HEK293 (cell line): Measurements from ENCODE around the gene CENPX.

Experiments used
- GLIS2 ChIP-seq: fragments of 450-650 bp; formaldehyde crosslinking; IDR thresholded peaks from 2 replicates; pipeline ENCODE4 v1.5.1; 2016; ENCODE audit warnings: missing biosample characterization, missing genetic modification characterization
- KLF16 ChIP-seq: fragments of 450-650 bp; formaldehyde crosslinking; IDR thresholded peaks from 2 replicates; pipeline ENCODE4 v1.5.1; 2017; ENCODE audit warnings: missing biosample characterization, missing genetic modification characterization
- KLF17 ChIP-seq: fragments of 450-650 bp; formaldehyde crosslinking; IDR thresholded peaks from 2 replicates; pipeline ENCODE4 v1.5.1; 2016; ENCODE audit warnings: missing biosample characterization, missing genetic modification characterization
- SP2 ChIP-seq: fragments of 450-650 bp; formaldehyde crosslinking; IDR thresholded peaks from 2 replicates; pipeline ENCODE4 v1.5.1; 2016; ENCODE audit warnings: missing biosample characterization, missing genetic modification characterization
- WT1 ChIP-seq: fragments of 450-650 bp; formaldehyde crosslinking; IDR thresholded peaks from 2 replicates; pipeline ENCODE4 v1.5.1; 2016; ENCODE audit warnings: missing biosample characterization, missing genetic modification characterization
- ZFHX2 ChIP-seq: fragments of 450-650 bp; formaldehyde crosslinking; conservative IDR thresholded peaks from 2 replicates; pipeline ENCODE4 v1.5.1; 2016; ENCODE audit warnings: missing biosample characterization, missing genetic modification characterization
- ZFP37 ChIP-seq: fragments of 450-650 bp; formaldehyde crosslinking; IDR thresholded peaks from 2 replicates; pipeline ENCODE4 v1.5.1; 2016; ENCODE audit warnings: missing biosample characterization, missing genetic modification characterization
- ZNF174 ChIP-seq: fragments of 450-650 bp; formaldehyde crosslinking; IDR thresholded peaks from 2 replicates; pipeline ENCODE4 v1.5.0; 2017; ENCODE audit warnings: missing biosample characterization, mild to moderate bottlenecking, missing genetic modification characterization
- ZNF354C ChIP-seq: fragments of 450-650 bp; formaldehyde crosslinking; IDR thresholded peaks from 2 replicates; pipeline ENCODE4 v1.5.1; 2016; ENCODE audit warnings: missing biosample characterization, missing genetic modification characterization, low read depth, borderline replicate concordance
- ZNF501 ChIP-seq: fragments of 450-650 bp; formaldehyde crosslinking; IDR thresholded peaks from 2 replicates; pipeline ENCODE4 v1.5.1; 2016; ENCODE audit warnings: missing biosample characterization, missing genetic modification characterization
- ZNF560 ChIP-seq: fragments of 450-650 bp; formaldehyde crosslinking; IDR thresholded peaks from 2 replicates; pipeline ENCODE4 v1.5.1; 2017; ENCODE audit warnings: missing biosample characterization, missing genetic modification characterization, borderline replicate concordance
- ZNF600 ChIP-seq: fragments of 450-650 bp; formaldehyde crosslinking; IDR thresholded peaks from 2 replicates; pipeline ENCODE4 v1.5.1; 2016; ENCODE audit warnings: missing biosample characterization, missing genetic modification characterization
- ZNF626 ChIP-seq: fragments of 450-650 bp; sonication (Bioruptor Pico); formaldehyde crosslinking; IDR thresholded peaks from 2 replicates; pipeline ENCODE4 v1.5.1; 2018; ENCODE audit warnings: missing biosample characterization, missing genetic modification characterization, inconsistent platforms
- ZNF701 ChIP-seq: fragments of 450-650 bp; formaldehyde crosslinking; IDR thresholded peaks from 2 replicates; pipeline ENCODE4 v1.5.1; 2016; ENCODE audit warnings: missing biosample characterization, missing genetic modification characterization
- ZNF776 ChIP-seq: fragments of 450-650 bp; formaldehyde crosslinking; IDR thresholded peaks from 2 replicates; pipeline ENCODE4 v1.5.0; 2017; ENCODE audit warnings: missing biosample characterization, missing genetic modification characterization, borderline replicate concordance
- ZSCAN16 ChIP-seq: fragments of 450-650 bp; formaldehyde crosslinking; IDR thresholded peaks from 2 replicates; pipeline ENCODE4 v1.5.1; 2016; ENCODE audit warnings: missing biosample characterization, missing genetic modification characterization
- TF ChIP-seq, protein P1 (sequence below): fragments of 450-650 bp; formaldehyde crosslinking; IDR thresholded peaks from 2 replicates; pipeline ENCODE4 v1.5.1; 2016; ENCODE audit warnings: missing biosample characterization, missing genetic modification characterization
- TF ChIP-seq, protein P2 (sequence below): fragments of 450-650 bp; formaldehyde crosslinking; conservative IDR thresholded peaks from 2 replicates; pipeline ENCODE4 v1.5.1; 2016; ENCODE audit warnings: low read depth, missing biosample characterization, missing genetic modification characterization
- TF ChIP-seq, protein P3 (sequence below): fragments of 450-650 bp; formaldehyde crosslinking; IDR thresholded peaks from 2 replicates; pipeline ENCODE4 v1.5.1; 2016; ENCODE audit warnings: missing biosample characterization, missing genetic modification characterization

The CENPX gene

DNA sequence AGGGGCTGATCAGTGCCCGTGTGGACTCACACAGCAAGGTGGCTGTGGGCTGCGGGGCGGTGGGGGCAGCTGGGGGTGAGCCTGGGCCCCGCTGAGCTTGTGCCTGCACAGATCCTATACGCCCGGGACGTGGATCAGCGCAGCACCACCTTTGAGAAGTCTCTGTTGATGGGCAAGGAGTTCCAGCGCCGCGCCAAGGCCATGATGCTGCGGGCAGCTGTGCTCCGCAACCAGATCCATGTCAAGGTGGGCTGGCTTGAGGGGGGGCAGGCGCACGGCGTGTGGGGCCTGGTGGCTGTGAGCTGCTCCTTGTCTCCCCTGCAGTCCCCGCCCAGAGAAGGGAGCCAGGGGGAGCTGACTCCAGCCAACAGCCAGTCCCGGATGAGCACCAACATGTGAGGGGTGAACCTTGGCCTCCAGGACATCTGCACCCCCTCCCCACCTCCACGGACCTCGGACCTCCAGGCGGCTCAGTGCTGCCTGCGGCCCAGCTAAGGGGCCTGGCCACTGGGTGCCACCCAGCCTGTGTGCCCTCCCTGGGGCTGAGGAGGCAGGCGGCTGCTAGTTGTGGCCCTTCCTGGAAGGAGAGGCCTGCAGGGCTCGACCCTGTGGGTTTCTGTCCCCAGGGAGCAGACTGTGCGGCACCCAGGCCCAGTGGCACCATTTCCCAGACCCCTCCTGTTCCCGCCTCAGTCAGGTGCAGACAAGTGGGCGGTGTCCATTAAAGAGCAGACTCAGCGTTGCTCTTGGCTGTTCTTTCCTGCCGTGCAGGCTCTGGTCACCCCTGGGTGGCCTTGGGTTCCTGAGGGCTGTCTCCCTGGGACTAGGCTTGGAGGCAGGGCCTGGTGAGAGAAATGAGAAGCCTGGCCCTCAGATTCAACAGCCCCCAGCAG is 34.3 kb upstream of the CENPX start (continued):
- TF ChIP-seq ZNF560 (tag by site-specific recombination) (no peak), GLIS2 (peak; percentile 17; the same call in 1 of the 2 replicates), ZFP37 (tag by site-specific recombination) (no peak), ZNF600 (tag by site-specific recombination) (peak; percentile 25; the same call in 1 of the 2 replicates), ZNF776 (tag by site-specific recombination) (no peak), ZNF501 (tag by site-specific recombination) (no peak), SP2 (tag by site-specific recombination) (0 out of 2 replicates have a peak, but pooled peaks have one; percentile 27), ZNF626 (tag by site-specific recombination) (no peak), WT1 (no peak), KLF16 (no peak), ZNF354C (tag by site-specific recombination) (no peak), ZFHX2 (tag by site-specific recombination) (peak; percentile 33; the same call in 1 of the 2 replicates), KLF17 (tag by site-specific recombination) (no peak), ZNF701 (no peak), ZSCAN16 (tag by site-specific recombination) (no peak), ZNF174 (tag by site-specific recombination) (no peak)
- TF ChIP-seq, protein P1, sequence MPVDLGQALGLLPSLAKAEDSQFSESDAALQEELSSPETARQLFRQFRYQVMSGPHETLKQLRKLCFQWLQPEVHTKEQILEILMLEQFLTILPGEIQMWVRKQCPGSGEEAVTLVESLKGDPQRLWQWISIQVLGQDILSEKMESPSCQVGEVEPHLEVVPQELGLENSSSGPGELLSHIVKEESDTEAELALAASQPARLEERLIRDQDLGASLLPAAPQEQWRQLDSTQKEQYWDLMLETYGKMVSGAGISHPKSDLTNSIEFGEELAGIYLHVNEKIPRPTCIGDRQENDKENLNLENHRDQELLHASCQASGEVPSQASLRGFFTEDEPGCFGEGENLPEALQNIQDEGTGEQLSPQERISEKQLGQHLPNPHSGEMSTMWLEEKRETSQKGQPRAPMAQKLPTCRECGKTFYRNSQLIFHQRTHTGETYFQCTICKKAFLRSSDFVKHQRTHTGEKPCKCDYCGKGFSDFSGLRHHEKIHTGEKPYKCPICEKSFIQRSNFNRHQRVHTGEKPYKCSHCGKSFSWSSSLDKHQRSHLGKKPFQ = no peak
- TF ChIP-seq, protein P2, sequence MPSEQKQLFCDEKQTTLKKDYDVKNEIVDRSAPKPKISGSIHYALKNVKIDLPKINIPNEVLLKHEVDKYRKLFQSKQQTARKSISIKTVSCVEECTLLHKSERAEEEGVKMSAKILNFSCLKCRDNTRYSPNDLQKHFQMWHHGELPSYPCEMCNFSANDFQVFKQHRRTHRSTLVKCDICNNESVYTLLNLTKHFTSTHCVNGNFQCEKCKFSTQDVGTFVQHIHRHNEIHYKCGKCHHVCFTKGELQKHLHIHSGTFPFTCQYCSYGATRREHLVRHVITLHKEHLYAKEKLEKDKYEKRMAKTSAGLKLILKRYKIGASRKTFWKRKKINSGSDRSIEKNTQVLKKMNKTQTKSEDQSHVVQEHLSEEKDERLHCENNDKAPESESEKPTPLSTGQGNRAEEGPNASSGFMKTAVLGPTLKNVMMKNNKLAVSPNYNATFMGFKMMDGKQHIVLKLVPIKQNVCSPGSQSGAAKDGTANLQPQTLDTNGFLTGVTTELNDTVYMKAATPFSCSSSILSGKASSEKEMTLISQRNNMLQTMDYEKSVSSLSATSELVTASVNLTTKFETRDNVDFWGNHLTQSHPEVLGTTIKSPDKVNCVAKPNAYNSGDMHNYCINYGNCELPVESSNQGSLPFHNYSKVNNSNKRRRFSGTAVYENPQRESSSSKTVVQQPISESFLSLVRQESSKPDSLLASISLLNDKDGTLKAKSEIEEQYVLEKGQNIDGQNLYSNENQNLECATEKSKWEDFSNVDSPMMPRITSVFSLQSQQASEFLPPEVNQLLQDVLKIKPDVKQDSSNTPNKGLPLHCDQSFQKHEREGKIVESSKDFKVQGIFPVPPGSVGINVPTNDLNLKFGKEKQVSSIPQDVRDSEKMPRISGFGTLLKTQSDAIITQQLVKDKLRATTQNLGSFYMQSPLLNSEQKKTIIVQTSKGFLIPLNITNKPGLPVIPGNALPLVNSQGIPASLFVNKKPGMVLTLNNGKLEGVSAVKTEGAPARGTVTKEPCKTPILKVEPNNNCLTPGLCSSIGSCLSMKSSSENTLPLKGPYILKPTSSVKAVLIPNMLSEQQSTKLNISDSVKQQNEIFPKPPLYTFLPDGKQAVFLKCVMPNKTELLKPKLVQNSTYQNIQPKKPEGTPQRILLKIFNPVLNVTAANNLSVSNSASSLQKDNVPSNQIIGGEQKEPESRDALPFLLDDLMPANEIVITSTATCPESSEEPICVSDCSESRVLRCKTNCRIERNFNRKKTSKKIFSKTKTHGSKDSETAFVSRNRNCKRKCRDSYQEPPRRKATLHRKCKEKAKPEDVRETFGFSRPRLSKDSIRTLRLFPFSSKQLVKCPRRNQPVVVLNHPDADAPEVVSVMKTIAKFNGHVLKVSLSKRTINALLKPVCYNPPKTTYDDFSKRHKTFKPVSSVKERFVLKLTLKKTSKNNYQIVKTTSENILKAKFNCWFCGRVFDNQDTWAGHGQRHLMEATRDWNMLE = no peak
- TF ChIP-seq, protein P3, sequence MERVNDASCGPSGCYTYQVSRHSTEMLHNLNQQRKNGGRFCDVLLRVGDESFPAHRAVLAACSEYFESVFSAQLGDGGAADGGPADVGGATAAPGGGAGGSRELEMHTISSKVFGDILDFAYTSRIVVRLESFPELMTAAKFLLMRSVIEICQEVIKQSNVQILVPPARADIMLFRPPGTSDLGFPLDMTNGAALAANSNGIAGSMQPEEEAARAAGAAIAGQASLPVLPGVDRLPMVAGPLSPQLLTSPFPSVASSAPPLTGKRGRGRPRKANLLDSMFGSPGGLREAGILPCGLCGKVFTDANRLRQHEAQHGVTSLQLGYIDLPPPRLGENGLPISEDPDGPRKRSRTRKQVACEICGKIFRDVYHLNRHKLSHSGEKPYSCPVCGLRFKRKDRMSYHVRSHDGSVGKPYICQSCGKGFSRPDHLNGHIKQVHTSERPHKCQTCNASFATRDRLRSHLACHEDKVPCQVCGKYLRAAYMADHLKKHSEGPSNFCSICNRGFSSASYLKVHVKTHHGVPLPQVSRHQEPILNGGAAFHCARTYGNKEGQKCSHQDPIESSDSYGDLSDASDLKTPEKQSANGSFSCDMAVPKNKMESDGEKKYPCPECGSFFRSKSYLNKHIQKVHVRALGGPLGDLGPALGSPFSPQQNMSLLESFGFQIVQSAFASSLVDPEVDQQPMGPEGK = no peak
